GM19324 (cell line): ENCODE results near the gene KRTAP10-9.
"Not testable (repeated sequence)": the region's sequence is repeated elsewhere in the genome, so short reads cannot be mapped to it uniquely, and the experiment has no call there.

Experiments used
- ATAC-seq: cut with Tn5 transposase; IDR thresholded peaks from one replicate; pipeline ENCODE4 v1.9.1; 2021; ENCODE audit warnings: mild to moderate bottlenecking, moderate library complexity; ENCODE audit not compliant: unreplicated experiment, low FRiP score

Gene KRTAP10-9, protein sequence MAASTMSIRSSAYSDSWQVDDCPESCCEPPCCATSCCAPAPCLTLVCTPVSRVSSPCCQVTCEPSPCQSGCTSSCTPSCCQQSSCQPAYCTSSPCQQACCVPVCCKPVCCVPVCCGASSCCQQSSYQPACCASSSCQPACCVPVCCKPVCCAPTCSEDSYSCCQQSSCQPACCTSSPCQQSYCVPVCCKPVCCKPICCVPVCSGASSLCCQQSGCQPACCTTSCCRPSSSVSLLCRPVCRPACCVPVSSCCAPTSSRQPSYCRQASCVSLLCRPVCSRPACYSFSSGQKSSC

GRCh38 chr21:44626673-44627143 is at the start of gene KRTAP10-9:
Gene KRTAP10-9, plus strand, starts transcription at chr21:44627093. Its CDS starts 79 bp downstream, at chr21:44627172.
- ATAC-seq, result no peak

- ATAC-seq, result no peak
Observed at GRCh38 chr21:44578371-44579055, 48.4 kb upstream of the KRTAP10-9 start.

- ATAC-seq, result no peak
Observed at GRCh38 chr21:44579056-44579832, 47.6 kb upstream of the KRTAP10-9 start.

DNA sequence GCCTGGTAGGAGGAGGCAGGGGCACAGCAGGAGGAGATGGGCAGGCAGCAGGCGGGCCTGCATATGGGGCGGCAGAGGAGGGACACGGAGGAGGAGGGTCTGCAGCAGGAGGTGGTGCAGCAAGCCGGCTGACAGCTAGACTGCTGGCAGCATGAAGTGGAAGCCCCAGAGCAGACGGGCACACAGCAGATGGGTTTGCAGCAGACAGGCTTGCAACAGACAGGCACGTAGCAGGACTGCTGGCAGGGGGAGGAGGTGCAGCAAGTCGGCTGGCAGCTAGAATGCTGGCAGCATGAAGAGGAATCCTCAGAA is 47.1 kb upstream of the KRTAP10-9 start:
- no peak for ATAC-seq

DNA sequence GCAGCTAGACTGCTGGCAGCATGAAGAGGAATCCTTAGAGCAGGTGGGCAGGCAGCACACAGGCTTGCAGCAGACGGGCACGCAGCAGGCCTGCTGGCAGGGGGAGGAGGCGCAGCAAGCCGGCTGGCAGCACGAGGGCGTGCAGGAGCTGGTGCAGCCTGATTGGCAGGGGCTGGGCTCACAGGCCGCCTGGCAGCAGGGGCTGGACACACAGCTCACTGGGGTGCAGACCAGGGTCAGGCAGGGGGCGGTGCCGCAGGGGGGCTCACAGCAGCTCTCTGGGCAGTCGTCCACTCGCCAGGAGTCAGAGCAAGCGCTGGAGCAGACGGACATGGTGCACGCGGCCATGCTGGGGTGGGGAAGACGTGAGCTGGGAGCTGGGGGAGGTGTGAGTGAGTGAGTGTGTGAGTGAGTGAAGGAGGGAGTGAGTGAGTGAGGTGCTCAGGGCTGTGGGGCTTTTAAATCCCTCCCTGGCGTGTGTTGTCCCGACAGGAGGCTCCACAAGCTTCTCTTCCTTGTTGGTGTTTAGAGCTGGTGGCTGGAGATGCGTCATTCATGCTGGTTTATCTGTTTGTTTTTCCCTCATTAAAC is 46.6 kb upstream of the KRTAP10-9 start, which contains the start of gene KRTAP10-5:
Gene KRTAP10-5 (minus strand): TSS at position 374 of the 591 bp plus-strand sequence. CDS start 26 bp downstream, at position 348.
- not testable (repeated sequence) for ATAC-seq

DNA sequence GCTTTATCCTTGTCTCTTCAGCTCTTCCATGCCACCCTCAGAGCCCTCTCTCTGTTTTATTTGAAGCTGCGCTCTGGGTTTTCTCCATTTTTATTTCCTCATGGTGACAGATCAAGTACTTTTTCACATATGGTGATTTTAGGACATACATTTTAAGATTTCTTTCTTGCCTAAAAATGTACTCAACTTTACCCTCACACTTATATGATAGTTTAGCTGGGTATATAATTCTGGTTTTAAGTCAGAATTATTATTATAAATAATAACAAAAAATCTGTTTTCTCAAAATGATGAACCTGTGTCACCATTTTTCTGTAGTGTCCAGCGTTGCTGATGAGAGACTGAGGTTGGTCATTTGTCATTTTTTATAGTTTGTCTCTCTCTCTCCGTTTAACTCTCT is 45.7 kb upstream of the KRTAP10-9 start:
- ATAC-seq, result no peak

DNA sequence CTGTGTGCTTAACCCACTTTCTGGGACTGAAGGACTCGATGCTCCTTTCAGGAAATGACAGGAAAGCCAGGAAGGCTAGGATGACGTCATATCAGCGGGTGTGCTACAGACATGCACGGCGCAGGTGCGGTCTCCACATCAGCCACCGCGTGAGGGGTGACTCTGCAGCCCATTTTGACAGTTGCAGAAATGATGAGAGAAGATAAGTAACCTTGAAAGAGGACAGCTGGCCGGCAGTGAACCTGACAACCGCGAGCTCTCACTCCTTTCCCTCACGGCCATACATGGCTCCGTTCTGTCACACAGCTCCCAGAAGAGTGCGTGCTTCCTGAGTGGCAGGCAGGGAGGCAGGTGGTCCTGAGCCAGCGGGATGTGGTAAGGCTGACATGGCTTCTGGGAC is 44.8 kb upstream of the KRTAP10-9 start:
- ATAC-seq, result no peak

DNA sequence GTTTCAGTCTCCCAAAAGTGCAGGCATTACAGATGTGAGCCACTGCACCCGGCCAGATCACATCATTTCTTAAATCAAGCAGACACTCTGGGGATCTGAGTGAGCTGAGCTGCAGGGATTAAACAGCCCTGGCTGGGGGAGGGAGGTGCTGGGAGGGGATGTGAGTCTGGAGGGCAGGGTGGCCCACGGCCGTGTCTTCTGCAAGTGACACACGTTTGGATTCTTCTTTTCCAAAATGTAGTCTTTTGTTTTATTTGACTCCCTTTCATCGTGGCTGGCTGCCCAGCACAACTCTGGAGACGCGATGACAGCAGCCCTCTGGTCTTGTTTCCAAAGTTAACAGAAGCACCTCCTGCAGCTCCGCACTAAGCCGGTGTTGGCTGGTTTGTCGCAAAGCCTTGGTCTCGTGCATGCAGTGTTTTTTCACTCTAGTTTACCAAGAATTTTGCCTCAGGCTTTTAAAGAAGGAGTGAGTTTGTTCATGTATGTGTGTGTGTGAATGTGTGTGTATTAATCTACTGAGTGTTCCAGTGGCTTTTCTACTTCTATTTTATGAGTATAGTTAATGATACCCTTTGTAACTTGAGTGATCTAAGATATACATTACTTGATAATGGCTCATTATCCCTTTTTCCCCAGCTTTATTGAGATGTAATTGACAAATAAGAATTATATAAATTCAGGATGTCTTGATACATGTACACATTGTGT is 43.6 kb upstream of the KRTAP10-9 start:
- ATAC-seq, result no peak

DNA sequence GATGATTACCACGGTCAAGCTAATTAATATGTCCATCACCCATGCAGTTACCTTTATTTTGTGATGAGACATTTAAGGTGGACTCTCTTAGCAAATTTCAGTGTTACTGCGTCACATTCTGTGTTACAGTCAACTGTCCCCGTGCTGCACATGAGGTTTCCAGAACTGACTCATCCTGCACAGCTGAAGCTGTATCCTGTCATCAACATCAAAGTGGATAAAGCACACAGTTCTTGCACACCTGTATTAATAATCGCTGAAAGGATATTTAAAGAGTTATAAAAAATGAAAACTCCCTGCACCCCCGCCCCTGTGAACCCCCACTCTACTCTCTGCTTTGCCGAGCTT is 43.1 kb upstream of the KRTAP10-9 start:
- ATAC-seq, result no peak

- ATAC-seq, result no peak
Observed at GRCh38 chr21:44585892-44586291, 41.0 kb upstream of the KRTAP10-9 start.

- no peak for ATAC-seq
Observed at GRCh38 chr21:44589094-44589493, 37.8 kb upstream of the KRTAP10-9 start.

- no peak for ATAC-seq
Observed at GRCh38 chr21:44589586-44590305, 37.1 kb upstream of the KRTAP10-9 start.

DNA sequence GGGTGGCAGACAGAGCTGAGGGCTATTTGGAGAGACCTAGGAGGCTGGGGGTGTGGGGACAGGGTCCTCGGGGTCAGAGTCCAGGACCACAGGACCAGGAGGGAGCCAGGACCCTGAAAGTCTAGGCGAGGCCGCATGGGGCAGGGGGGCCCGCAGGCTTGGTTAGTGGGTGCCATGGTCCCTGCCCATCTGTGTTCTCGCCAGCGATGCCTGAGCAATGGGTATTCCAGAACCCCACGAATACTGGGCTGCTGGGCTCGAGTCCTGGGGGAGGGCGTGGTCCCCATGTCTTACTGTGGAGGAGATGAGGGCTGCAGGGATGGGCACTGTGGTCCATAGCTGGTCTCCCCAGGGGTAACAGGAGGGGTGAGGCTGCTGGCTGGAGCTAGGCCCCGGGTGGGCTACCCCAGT is 36.6 kb upstream of the KRTAP10-9 start:
- ATAC-seq, result no peak

- not testable (repeated sequence) for ATAC-seq
Observed at GRCh38 chr21:44590897-44591800, 35.7 kb upstream of the KRTAP10-9 start.

DNA sequence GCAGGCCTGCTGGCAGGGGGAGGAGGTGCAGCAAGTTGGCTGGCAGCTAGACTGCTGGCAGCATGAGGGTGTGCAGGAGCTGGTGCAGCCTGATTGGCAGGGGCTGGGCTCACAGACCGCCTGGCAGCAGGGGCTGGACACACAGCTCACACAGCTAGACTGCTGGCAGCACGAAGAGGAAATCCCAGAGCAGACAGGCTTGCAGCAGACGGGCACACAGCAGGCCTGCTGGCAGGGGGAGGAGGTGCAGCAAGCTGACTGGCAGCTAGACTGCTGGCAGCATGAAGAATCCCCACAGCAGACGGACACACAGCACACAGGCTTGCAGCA is 35.1 kb upstream of the KRTAP10-9 start:
- ATAC-seq, result not testable (repeated sequence)

DNA sequence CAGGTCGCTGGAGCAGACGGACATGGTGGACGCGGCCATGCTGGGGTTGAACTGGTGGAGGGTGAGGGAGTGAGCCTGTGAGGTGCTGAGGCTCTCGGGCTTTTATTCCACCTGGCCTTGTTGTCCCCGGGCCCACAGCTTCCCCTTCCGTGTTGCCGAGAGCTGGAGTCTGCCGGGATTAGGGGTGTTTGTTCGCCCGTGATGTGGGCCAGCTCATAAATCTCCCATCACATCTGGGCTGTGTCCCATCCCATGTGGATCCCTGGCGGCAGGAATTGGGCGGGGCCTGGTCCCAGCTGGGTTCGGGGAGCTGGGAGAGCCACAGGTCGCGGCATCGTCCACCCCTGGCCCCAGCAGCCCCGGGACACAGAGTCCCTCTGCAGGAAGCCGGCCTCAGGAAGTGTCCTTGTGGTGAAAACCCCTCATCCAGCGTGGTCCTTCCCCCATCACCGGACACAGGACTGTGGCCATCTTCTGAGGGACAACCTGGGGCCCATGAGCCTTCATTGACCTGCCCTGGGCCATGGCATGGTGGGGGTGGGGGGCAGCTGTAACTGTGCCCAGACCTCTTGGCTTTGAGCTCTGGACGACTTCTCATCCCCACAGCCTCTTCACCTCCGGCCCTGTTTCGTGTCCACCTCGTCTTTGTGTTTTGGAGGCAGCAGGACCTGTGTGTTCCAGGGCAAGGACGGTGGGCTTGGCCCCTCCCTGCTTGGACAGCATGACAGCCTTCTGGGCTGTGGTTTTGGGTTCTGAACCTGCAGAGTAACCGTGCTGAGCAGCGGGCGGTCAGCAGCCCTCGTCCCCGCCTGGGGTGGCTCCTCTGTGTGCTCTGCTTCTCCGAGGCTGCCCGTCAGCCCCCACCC is 34.2 kb upstream of the KRTAP10-9 start, which contains the start of gene KRTAP10-6:
Gene KRTAP10-6 (minus strand): TSS at position 60 of the 866 bp plus-strand sequence. CDS start 21 bp downstream, at position 39.
- no peak for ATAC-seq

GRCh38 chr21:44593598-44594405 is 33.1 kb upstream of the KRTAP10-9 start:
- no peak for ATAC-seq
